ENCODE measurements around the gene SRM.
A peak's percentile ranks its signal among the peaks of the same experiment; 100 is the strongest.

Gene SRM

DNA sequence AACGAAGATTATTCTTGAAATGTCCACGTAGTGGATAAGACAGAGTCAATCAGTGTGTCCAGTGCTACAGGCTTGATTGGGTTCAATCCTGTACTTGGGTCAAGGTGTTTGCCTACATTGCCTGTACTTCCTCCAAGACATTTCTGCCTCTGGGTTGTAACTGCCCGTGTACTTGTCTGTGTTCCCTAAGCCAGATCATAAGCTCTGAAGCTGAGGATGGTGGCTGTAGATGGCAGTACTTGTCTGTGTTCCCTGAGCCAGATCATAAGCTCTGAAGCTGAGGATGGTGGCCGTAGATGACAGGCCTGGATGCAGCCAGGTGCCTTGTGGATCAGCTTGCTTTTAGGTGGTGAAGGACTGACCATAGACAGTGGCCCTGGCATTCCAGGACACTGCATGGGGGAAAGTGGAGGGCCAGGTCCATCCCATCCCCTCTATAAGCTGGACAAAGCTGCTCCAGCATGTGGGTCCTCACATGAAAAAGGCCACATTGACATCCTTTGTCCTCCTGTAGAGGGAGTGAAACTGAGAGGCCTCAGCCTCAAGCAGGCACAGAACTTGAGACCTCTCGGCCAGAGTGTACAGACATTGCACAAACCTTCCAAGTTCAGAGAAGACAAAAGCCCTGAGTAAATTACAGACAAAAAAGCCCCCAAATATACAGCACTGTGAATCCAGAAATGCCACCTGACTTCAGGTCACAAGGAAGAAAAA lies 2.0 kb upstream of the SRM start:
- TF ChIP-seq ZBTB7A (IDR thresholded peaks at IDR 0.05; ENCODE audit: low read depth) (no peak), TCF12 (IDR thresholded peaks at IDR 0.05; ENCODE audit: low read depth) (no peak), NFIC (IDR thresholded peaks at IDR 0.05) (no peak), YY1 (IDR thresholded peaks at IDR 0.05; ENCODE audit: low read depth) (no peak), EGR1 (IDR thresholded peaks at IDR 0.05) (no peak), CREB1 (IDR thresholded peaks at IDR 0.05; ENCODE audit: low read depth) (no peak), FOXM1 (IDR thresholded peaks at IDR 0.05; ENCODE audit: borderline replicate concordance, low read depth) (no peak)
- TF ChIP-seq, protein P1, sequence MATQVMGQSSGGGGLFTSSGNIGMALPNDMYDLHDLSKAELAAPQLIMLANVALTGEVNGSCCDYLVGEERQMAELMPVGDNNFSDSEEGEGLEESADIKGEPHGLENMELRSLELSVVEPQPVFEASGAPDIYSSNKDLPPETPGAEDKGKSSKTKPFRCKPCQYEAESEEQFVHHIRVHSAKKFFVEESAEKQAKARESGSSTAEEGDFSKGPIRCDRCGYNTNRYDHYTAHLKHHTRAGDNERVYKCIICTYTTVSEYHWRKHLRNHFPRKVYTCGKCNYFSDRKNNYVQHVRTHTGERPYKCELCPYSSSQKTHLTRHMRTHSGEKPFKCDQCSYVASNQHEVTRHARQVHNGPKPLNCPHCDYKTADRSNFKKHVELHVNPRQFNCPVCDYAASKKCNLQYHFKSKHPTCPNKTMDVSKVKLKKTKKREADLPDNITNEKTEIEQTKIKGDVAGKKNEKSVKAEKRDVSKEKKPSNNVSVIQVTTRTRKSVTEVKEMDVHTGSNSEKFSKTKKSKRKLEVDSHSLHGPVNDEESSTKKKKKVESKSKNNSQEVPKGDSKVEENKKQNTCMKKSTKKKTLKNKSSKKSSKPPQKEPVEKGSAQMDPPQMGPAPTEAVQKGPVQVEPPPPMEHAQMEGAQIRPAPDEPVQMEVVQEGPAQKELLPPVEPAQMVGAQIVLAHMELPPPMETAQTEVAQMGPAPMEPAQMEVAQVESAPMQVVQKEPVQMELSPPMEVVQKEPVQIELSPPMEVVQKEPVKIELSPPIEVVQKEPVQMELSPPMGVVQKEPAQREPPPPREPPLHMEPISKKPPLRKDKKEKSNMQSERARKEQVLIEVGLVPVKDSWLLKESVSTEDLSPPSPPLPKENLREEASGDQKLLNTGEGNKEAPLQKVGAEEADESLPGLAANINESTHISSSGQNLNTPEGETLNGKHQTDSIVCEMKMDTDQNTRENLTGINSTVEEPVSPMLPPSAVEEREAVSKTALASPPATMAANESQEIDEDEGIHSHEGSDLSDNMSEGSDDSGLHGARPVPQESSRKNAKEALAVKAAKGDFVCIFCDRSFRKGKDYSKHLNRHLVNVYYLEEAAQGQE (IDR thresholded peaks at IDR 0.05; ENCODE audit: low read depth): no peak
- TF ChIP-seq, protein P2, sequence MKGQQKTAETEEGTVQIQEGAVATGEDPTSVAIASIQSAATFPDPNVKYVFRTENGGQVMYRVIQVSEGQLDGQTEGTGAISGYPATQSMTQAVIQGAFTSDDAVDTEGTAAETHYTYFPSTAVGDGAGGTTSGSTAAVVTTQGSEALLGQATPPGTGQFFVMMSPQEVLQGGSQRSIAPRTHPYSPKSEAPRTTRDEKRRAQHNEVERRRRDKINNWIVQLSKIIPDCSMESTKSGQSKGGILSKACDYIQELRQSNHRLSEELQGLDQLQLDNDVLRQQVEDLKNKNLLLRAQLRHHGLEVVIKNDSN (IDR thresholded peaks at IDR 0.05): no peak
- TF ChIP-seq, protein P3, sequence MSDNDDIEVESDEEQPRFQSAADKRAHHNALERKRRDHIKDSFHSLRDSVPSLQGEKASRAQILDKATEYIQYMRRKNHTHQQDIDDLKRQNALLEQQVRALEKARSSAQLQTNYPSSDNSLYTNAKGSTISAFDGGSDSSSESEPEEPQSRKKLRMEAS (IDR thresholded peaks at IDR 0.05): no peak

DNA sequence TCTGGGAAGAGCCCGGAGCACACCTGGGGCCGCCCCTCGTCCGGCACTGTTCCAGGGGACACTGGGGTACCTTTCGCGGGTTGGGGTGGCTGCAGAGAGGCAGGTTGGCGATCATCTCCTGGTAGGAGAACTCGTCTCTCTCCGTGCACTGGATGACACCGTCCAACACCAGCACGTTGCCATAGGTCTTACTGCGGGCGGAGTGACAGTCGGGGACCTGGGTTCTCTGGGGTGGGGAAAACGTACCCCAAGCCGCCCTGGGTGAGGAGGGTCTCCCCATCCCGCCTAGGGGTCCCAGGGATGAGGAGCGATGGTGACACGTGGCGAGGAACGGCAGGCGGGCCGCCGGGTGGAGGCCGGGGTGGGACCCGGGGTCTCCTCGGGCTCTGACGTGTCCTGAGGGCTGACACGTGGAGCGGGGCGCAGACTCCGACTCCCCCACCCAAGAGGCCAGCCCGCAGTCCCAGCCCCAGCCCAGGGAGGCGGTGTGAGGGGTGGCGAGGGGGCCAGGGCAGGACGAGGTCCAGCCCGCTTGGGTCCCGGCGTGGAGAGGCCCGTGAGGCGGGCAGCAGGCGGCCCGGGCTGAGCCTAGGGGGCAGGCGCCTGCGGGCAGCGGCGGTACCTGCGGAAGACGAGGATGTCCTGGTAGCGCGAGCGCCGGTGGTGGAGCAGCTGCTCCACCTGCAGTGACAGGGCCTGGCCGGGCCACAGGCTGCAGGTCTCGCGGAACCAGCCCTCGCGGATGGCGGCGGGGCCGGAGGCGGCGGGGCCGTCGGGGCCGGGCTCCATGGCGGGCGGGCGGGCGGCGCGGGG lies 457 bp downstream of the SRM start:
- TF ChIP-seq, protein P3 (IDR thresholded peaks at IDR 0.05): peak; percentile 73
- TF ChIP-seq TCF12 (IDR thresholded peaks at IDR 0.05; ENCODE audit: low read depth): no peak
- TF ChIP-seq EP300 (IDR thresholded peaks at IDR 0.05; ENCODE audit: borderline replicate concordance): no peak
- peak; percentile 72; the same call in 1 of the 2 replicates for TF ChIP-seq ZBTB7A (IDR thresholded peaks at IDR 0.05; ENCODE audit: low read depth)

DNA sequence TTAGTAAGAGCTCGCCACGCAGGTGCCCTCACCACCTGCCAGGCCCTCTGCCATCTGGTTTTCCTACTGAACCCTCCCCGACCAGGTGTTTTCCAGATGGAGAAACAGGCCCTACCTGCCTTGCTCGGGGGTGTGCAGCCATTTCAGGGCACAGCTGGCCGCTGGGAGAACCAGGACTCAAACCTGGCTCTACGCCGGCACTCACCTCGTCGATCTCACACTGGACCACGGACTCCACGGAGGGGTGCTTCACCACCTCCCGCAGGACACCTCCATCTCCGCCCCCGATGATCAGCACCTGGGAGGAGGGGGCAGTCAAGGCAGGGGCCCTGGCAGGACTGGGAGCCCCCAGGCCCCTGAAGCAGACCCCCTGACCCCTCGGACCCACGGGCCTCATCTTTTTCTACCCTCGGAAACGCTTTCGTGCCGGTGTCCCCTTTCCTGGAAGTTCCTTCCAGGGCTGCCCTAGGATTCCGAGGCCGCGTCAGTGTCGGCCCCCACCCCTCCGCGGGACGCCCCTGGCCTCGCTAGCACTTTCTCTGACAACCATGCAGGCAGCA lies 1.1 kb downstream of the SRM start:
- TF ChIP-seq RAD21 (IDR thresholded peaks at IDR 0.05; ENCODE audit: low read depth) (no peak), ZBTB7A (IDR thresholded peaks at IDR 0.05; ENCODE audit: low read depth) (0 out of 2 replicates have a peak, but pooled peaks have one; percentile 1)

DNA sequence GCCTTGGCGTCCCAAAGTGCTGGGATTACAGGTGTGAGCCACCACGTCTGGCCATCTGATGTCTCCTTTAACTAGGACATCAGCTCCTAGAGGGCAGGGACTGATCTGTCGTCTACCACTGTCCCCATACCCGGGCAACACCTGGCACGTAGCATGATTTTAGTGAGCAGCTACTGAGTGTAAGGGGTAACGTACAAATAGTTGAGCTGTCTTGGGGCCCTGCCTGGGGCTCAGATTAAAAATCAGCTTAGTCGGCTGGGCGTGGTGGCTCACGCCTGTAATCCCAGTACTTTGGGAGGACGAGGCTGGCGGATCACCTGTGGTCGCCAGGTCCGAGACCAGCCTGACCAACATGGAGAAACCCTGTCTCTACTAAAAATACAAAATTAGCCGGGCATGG lies 1.8 kb downstream of the SRM start:
- TF ChIP-seq EGR1 (IDR thresholded peaks at IDR 0.05) (no peak), RAD21 (IDR thresholded peaks at IDR 0.05; ENCODE audit: low read depth) (no peak), ZBTB7A (IDR thresholded peaks at IDR 0.05; ENCODE audit: low read depth) (no peak), TCF12 (IDR thresholded peaks at IDR 0.05; ENCODE audit: low read depth) (no peak), FOXM1 (IDR thresholded peaks at IDR 0.05; ENCODE audit: borderline replicate concordance, low read depth) (no peak), TAF1 (IDR thresholded peaks at IDR 0.05; ENCODE audit: low read depth) (no peak)

DNA sequence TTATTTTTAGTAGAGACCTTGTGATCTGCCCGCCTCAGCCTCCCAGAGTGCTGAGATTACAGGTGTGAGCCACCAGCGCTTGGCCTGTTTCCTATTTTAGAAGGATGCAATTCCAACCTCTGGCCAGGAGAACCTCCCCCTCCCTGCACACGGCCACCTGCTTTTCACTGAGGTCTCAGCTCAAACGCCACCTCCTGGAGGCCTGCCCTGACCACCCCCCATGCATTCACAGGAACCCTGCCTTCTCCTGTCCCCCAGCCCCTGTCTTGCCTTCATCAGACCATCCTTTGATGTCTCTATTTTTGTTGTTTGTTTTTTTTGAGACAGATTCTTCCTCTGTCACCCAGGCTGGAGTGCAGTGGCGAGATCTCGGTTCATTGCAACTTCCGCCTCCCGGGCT lies 2.3 kb downstream of the SRM start:
- no peak for TF ChIP-seq EGR1 (IDR thresholded peaks at IDR 0.05)
- TF ChIP-seq CEBPB (IDR thresholded peaks at IDR 0.05): no peak

DNA sequence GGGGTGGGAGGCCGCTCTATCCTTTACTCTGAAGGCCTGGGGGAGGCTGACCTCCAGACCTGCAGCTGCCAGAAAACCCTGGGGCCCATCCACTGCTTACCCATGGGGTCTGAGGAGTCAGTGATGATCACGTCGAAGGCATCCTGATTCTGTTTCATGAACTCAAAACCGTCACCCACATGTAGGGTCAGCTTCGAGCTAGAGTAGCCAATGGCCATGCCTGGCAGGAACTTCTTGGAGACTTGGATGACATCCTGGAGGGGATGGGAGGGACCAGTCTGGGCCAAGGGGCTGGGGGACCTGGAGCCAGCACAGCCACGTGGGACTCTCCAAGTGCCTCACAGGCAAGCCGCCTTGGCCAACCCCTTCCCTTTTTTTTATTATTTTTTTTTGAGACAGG lies 3.3 kb downstream of the SRM start:
- TF ChIP-seq RAD21 (IDR thresholded peaks at IDR 0.05; ENCODE audit: low read depth) (no peak), TAF1 (IDR thresholded peaks at IDR 0.05; ENCODE audit: low read depth) (no peak), FOXM1 (IDR thresholded peaks at IDR 0.05; ENCODE audit: borderline replicate concordance, low read depth) (no peak), CREB1 (IDR thresholded peaks at IDR 0.05; ENCODE audit: low read depth) (no peak), NFIC (IDR thresholded peaks at IDR 0.05) (no peak), TEAD4 (IDR thresholded peaks at IDR 0.05) (no peak), EGR1 (IDR thresholded peaks at IDR 0.05) (no peak)
- TF ChIP-seq, protein P1 (IDR thresholded peaks at IDR 0.05; ENCODE audit: low read depth): no peak

DNA sequence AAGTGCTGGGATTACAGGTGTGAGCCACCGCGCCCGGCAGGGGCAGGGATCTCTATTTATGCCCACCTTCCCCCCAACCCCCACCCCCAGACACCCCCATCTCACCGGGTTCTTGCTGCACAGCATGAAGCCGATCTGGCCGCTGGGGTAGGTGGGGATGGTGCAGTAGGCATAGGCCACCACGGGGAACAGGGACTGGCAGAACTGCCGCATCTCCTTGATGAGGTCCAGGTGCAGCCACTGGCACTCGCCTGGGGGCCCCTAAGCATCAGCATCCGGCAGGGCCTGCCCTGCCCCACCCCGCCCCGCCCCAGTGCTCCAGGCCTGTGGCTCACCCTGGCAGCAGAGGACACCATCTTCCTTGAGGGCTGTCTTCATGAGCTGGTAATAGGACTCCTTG lies 4.1 kb downstream of the SRM start:
- TF ChIP-seq RAD21 (IDR thresholded peaks at IDR 0.05; ENCODE audit: low read depth) (no peak), ZBTB7A (IDR thresholded peaks at IDR 0.05; ENCODE audit: low read depth) (no peak), CEBPB (IDR thresholded peaks at IDR 0.05) (no peak), TEAD4 (IDR thresholded peaks at IDR 0.05) (no peak), NFIC (IDR thresholded peaks at IDR 0.05) (no peak), TCF12 (IDR thresholded peaks at IDR 0.05; ENCODE audit: low read depth) (no peak), YY1 (IDR thresholded peaks at IDR 0.05; ENCODE audit: low read depth) (no peak), EGR1 (IDR thresholded peaks at IDR 0.05) (no peak), CREB1 (IDR thresholded peaks at IDR 0.05; ENCODE audit: low read depth) (no peak), FOXM1 (IDR thresholded peaks at IDR 0.05; ENCODE audit: borderline replicate concordance, low read depth) (no peak), TAF1 (IDR thresholded peaks at IDR 0.05; ENCODE audit: low read depth) (no peak), EP300 (IDR thresholded peaks at IDR 0.05; ENCODE audit: borderline replicate concordance) (no peak)
- TF ChIP-seq, protein P2 (IDR thresholded peaks at IDR 0.05): no peak
- TF ChIP-seq, protein P3 (IDR thresholded peaks at IDR 0.05): no peak
- TF ChIP-seq, protein P1 (IDR thresholded peaks at IDR 0.05; ENCODE audit: low read depth): no peak

Data from Ishikawa (cell line).